ENCODE data around the gene SDK1.

DNA sequence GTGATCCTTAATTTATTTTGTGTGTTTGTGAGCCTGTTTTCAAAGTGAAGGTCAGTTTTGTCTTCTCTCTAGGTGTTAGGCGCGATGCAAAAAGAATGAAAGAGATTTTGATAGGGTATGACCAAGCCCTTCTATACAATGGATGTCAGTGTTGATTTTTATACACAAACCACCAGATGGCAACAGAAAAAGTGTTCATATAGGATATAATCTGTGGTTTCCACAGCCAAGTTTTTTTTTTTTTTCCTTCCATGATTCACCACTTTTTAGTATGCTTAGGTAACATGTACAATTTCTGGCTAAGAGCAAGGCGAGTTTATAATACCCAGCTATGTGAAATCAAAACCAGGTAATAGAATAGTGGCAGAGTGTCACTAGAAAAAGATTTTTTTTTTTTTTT lies 8.1 kb downstream of the SDK1 start:
- TF ChIP-seq NANOG (IDR thresholded peaks at IDR 0.05; ENCODE audit: borderline replicate concordance) (no peak), POLR2AphosphoS5 (IDR thresholded peaks at IDR 0.05; ENCODE audit: low read depth) (no peak), STAT1 (IDR thresholded peaks at IDR 0.05; ENCODE audit: unreplicated experiment) (no peak), REST (IDR thresholded peaks at IDR 0.05; ENCODE audit: unreplicated experiment) (no peak), CREB1 (CRISPR knock-in tag; IDR thresholded peaks at IDR 0.05; ENCODE audit: low read depth) (no peak), JUNB (IDR thresholded peaks at IDR 0.05; ENCODE audit: unreplicated experiment) (no peak), EZH2 (IDR thresholded peaks at IDR 0.05; ENCODE audit: low read depth, unreplicated experiment) (no peak), EZH2phosphoT487 (IDR thresholded peaks at IDR 0.05; ENCODE audit: unreplicated experiment) (no peak), ZNF114 (CRISPR knock-in tag; IDR thresholded peaks at IDR 0.05) (no peak)
- TF ChIP-seq, protein P1, sequence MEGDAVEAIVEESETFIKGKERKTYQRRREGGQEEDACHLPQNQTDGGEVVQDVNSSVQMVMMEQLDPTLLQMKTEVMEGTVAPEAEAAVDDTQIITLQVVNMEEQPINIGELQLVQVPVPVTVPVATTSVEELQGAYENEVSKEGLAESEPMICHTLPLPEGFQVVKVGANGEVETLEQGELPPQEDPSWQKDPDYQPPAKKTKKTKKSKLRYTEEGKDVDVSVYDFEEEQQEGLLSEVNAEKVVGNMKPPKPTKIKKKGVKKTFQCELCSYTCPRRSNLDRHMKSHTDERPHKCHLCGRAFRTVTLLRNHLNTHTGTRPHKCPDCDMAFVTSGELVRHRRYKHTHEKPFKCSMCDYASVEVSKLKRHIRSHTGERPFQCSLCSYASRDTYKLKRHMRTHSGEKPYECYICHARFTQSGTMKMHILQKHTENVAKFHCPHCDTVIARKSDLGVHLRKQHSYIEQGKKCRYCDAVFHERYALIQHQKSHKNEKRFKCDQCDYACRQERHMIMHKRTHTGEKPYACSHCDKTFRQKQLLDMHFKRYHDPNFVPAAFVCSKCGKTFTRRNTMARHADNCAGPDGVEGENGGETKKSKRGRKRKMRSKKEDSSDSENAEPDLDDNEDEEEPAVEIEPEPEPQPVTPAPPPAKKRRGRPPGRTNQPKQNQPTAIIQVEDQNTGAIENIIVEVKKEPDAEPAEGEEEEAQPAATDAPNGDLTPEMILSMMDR (conservative IDR thresholded peaks at IDR 0.05; ENCODE audit: low read depth in 2 of 2) = no peak
- TF ChIP-seq, protein P2, sequence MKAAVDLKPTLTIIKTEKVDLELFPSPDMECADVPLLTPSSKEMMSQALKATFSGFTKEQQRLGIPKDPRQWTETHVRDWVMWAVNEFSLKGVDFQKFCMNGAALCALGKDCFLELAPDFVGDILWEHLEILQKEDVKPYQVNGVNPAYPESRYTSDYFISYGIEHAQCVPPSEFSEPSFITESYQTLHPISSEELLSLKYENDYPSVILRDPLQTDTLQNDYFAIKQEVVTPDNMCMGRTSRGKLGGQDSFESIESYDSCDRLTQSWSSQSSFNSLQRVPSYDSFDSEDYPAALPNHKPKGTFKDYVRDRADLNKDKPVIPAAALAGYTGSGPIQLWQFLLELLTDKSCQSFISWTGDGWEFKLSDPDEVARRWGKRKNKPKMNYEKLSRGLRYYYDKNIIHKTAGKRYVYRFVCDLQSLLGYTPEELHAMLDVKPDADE (IDR thresholded peaks at IDR 0.05) = no peak
- TF ChIP-seq, protein P3, sequence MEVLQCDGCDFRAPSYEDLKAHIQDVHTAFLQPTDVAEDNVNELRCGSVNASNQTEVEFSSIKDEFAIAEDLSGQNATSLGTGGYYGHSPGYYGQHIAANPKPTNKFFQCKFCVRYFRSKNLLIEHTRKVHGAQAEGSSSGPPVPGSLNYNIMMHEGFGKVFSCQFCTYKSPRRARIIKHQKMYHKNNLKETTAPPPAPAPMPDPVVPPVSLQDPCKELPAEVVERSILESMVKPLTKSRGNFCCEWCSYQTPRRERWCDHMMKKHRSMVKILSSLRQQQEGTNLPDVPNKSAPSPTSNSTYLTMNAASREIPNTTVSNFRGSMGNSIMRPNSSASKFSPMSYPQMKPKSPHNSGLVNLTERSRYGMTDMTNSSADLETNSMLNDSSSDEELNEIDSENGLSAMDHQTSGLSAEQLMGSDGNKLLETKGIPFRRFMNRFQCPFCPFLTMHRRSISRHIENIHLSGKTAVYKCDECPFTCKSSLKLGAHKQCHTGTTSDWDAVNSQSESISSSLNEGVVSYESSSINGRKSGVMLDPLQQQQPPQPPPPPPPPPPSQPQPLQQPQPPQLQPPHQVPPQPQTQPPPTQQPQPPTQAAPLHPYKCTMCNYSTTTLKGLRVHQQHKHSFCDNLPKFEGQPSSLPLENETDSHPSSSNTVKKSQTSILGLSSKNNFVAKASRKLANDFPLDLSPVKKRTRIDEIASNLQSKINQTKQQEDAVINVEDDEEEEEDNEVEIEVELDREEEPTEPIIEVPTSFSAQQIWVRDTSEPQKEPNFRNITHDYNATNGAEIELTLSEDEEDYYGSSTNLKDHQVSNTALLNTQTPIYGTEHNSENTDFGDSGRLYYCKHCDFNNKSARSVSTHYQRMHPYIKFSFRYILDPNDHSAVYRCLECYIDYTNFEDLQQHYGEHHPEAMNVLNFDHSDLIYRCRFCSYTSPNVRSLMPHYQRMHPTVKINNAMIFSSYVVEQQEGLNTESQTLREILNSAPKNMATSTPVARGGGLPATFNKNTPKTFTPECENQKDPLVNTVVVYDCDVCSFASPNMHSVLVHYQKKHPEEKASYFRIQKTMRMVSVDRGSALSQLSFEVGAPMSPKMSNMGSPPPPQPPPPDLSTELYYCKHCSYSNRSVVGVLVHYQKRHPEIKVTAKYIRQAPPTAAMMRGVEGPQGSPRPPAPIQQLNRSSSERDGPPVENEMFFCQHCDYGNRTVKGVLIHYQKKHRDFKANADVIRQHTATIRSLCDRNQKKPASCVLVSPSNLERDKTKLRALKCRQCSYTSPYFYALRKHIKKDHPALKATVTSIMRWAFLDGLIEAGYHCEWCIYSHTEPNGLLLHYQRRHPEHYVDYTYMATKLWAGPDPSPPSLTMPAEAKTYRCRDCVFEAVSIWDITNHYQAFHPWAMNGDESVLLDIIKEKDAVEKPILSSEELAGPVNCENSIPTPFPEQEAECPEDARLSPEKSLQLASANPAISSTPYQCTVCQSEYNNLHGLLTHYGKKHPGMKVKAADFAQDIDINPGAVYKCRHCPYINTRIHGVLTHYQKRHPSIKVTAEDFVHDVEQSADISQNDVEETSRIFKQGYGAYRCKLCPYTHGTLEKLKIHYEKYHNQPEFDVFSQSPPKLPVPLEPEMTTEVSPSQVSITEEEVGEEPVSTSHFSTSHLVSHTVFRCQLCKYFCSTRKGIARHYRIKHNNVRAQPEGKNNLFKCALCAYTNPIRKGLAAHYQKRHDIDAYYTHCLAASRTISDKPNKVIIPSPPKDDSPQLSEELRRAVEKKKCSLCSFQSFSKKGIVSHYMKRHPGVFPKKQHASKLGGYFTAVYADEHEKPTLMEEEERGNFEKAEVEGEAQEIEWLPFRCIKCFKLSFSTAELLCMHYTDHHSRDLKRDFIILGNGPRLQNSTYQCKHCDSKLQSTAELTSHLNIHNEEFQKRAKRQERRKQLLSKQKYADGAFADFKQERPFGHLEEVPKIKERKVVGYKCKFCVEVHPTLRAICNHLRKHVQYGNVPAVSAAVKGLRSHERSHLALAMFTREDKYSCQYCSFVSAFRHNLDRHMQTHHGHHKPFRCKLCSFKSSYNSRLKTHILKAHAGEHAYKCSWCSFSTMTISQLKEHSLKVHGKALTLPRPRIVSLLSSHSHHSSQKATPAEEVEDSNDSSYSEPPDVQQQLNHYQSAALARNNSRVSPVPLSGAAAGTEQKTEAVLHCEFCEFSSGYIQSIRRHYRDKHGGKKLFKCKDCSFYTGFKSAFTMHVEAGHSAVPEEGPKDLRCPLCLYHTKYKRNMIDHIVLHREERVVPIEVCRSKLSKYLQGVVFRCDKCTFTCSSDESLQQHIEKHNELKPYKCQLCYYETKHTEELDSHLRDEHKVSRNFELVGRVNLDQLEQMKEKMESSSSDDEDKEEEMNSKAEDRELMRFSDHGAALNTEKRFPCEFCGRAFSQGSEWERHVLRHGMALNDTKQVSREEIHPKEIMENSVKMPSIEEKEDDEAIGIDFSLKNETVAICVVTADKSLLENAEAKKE (CRISPR knock-in tag; IDR thresholded peaks at IDR 0.05) = no peak

Measured in GM23338 (cell line).